H9 (cell line): Measurements from ENCODE around the gene OR4D2. TPM values are rescaled to one million over a fixed set of nuclear protein-coding genes. Genes with fewer than 3 reads are reported as not detected.

Experiments used
- DNase-seq: peaks from one replicate; pipeline ENCODE4 v3.0.0-alpha.2; 2017
- H2AFZ ChIP-seq: one replicate; pipeline ENCODE4 v1.6.1; 2013; ENCODE audit warnings: mild to moderate bottlenecking, low read length, control low read depth, moderate library complexity
- H2AK5ac ChIP-seq: 2 replicates; pipeline ENCODE4 v1.6.1; 2013; ENCODE audit warnings: low read length, control low read depth, mixed read lengths; ENCODE audit not compliant: insufficient read length
- H2BK120ac ChIP-seq: one replicate; pipeline ENCODE4 v1.6.1; 2013; ENCODE audit warnings: low read depth, mild to moderate bottlenecking, low read length, control low read depth, inconsistent platforms; ENCODE audit not compliant: poor library complexity, severe bottlenecking
- H2BK12ac ChIP-seq: 2 replicates; pipeline ENCODE4 v1.6.1; 2013; ENCODE audit warnings: low read length, control low read depth, mixed read lengths, low read depth; ENCODE audit not compliant: insufficient read length
- H2BK15ac ChIP-seq: 2 replicates; pipeline ENCODE4 v1.6.1; 2013; ENCODE audit warnings: low read depth, low read length, control low read depth
- H2BK20ac ChIP-seq: one replicate; pipeline ENCODE4 v1.6.1; 2013; ENCODE audit warnings: low read depth, mild to moderate bottlenecking, low read length, control low read depth, inconsistent platforms; ENCODE audit not compliant: poor library complexity, severe bottlenecking
- H2BK5ac ChIP-seq: 2 replicates; pipeline ENCODE4 v1.6.1; 2013; ENCODE audit warnings: low read length, control low read depth, mixed read lengths; ENCODE audit not compliant: insufficient read length
- H3K14ac ChIP-seq: 2 replicates; pipeline ENCODE4 v1.6.1; 2013; ENCODE audit warnings: low read length, control low read depth; ENCODE audit not compliant: insufficient read depth
- H3K18ac ChIP-seq: 2 replicates; pipeline ENCODE4 v1.6.1; 2013; ENCODE audit warnings: low read depth, mild to moderate bottlenecking, mixed read lengths, low read length, control low read depth; ENCODE audit not compliant: insufficient read length
- H3K23ac ChIP-seq: 2 replicates; pipeline ENCODE4 v1.6.1; 2013; ENCODE audit warnings: low read length, control low read depth, mixed read lengths, low read depth; ENCODE audit not compliant: insufficient read length
- H3K23me2 ChIP-seq: 2 replicates; pipeline ENCODE4 v1.6.1; 2013; ENCODE audit warnings: low read depth, mild to moderate bottlenecking, mixed read lengths, low read length, control low read depth; ENCODE audit not compliant: insufficient read length, poor library complexity, severe bottlenecking
- H3K27ac ChIP-seq: 2 replicates; pipeline ENCODE4 v1.5.1; 2013; ENCODE audit warnings: low read length, control low read depth, mixed read lengths, low read depth; ENCODE audit not compliant: insufficient read length
- H3K27me3 ChIP-seq: 2 replicates; pipeline ENCODE4 v1.6.1; 2013; ENCODE audit warnings: low read length, control low read depth, inconsistent platforms; ENCODE audit not compliant: insufficient read depth
- H3K4ac ChIP-seq: 2 replicates; pipeline ENCODE4 v1.6.1; 2013; ENCODE audit warnings: low read depth, mild to moderate bottlenecking, control low read depth, inconsistent platforms, low read length, moderate library complexity
- H3K4me1 ChIP-seq: 2 replicates; pipeline ENCODE4 v1.6.1; 2013; ENCODE audit warnings: low read length, control low read depth, inconsistent platforms; ENCODE audit not compliant: insufficient read depth
- H3K4me2 ChIP-seq: 2 replicates; pipeline ENCODE4 v1.6.1; 2013; ENCODE audit warnings: low read length, control low read depth, mixed read lengths; ENCODE audit not compliant: insufficient read length, insufficient read depth
- H3K56ac ChIP-seq: 2 replicates; pipeline ENCODE4 v1.6.1; 2013; ENCODE audit warnings: low read depth, mild to moderate bottlenecking, mixed read lengths, low read length, control low read depth; ENCODE audit not compliant: insufficient read length
- H3K79me1 ChIP-seq: 2 replicates; pipeline ENCODE4 v1.6.1; 2013; ENCODE audit warnings: low read depth, mild to moderate bottlenecking, moderate library complexity, low read length, control low read depth, inconsistent platforms; ENCODE audit not compliant: insufficient read depth, poor library complexity, severe bottlenecking
- H3K79me2 ChIP-seq: 2 replicates; pipeline ENCODE4 v1.6.1; 2013; ENCODE audit warnings: low read length, control low read depth, inconsistent platforms; ENCODE audit not compliant: insufficient read depth
- H3K9ac ChIP-seq: 2 replicates; pipeline ENCODE4 v1.6.1; 2013; ENCODE audit warnings: low read length, control low read depth, mixed read lengths; ENCODE audit not compliant: insufficient read length; ENCODE audit errors: extremely low read depth
- H3K9me3 ChIP-seq: one replicate; pipeline ENCODE4 v1.6.1; 2013; ENCODE audit warnings: low read depth, low read length, inconsistent platforms; ENCODE audit not compliant: control insufficient read depth
- H3T11ph ChIP-seq: one replicate; pipeline ENCODE4 v1.6.1; 2013; ENCODE audit warnings: mild to moderate bottlenecking, low read length, control low read depth, inconsistent platforms
- H4K20me1 ChIP-seq: one replicate; pipeline ENCODE4 v1.6.1; 2013; ENCODE audit not compliant: control insufficient read depth, insufficient read length, insufficient read depth
- H4K5ac ChIP-seq: 2 replicates; pipeline ENCODE4 v1.6.1; 2013; ENCODE audit warnings: low read depth, mild to moderate bottlenecking, mixed read lengths, low read length, control low read depth; ENCODE audit not compliant: insufficient read length
- H4K8ac ChIP-seq: replicated peaks from 2 replicates; pipeline ENCODE4 v1.6.1; 2013; ENCODE audit warnings: low read length, control low read depth, mixed read lengths, low read depth; ENCODE audit not compliant: insufficient read length
- H4K91ac ChIP-seq: 2 replicates; pipeline ENCODE4 v1.6.1; 2013; ENCODE audit warnings: low read depth, mild to moderate bottlenecking, moderate library complexity, mixed read lengths, low read length, control low read depth; ENCODE audit not compliant: insufficient read length
- H3K27ac Mint-ChIP-seq, 3 experiments: 2 replicates in 2 of 3; 3 replicates in 1 of 3; pipeline ENCODE4 v1.8.0; 2020 to 2021; ENCODE audit warnings: mixed read lengths in 3 of 3, mild to moderate bottlenecking in 1 of 3, moderate library complexity in 1 of 3
- H3K27me3 Mint-ChIP-seq: 2 replicates; pipeline ENCODE4 v1.8.0; 2021; ENCODE audit warnings: low read depth, mild to moderate bottlenecking, moderate library complexity, mixed read lengths
- H3K36me3 Mint-ChIP-seq, 3 experiments: 2 replicates in 2 of 3; 3 replicates in 1 of 3; pipeline ENCODE4 v1.8.0; 2020 to 2021; ENCODE audit warnings: low read depth in 3 of 3, mixed read lengths in 3 of 3; ENCODE audit not compliant: insufficient read depth in 1 of 3
- H3K4me1 Mint-ChIP-seq, 2 experiments: 2 replicates each; pipeline ENCODE4 v1.8.0; 2020; ENCODE audit warnings: mixed read lengths in 2 of 2
- H3K4me3 Mint-ChIP-seq, 2 experiments: 2 replicates in 1 of 2; 3 replicates in 1 of 2; pipeline ENCODE4 v1.8.0; 2020 to 2021; ENCODE audit warnings: mild to moderate bottlenecking in 2 of 2, mixed read lengths in 2 of 2, moderate library complexity in 1 of 2
- H3K9me3 Mint-ChIP-seq, 2 experiments: 2 replicates in 1 of 2; 3 replicates in 1 of 2; pipeline ENCODE4 v1.8.0; 2020; ENCODE audit warnings: mild to moderate bottlenecking in 2 of 2, mixed read lengths in 2 of 2, moderate library complexity in 1 of 2
- WGBS: extraction: QIAGEN DNeasy Blood & Tissue Kit; methylation state at CpG from one replicate; pipeline ENCODE4 v1.1.7; 2013; ENCODE audit warnings: missing lambda C conversion rate, low lambda C conversion rate, mixed read lengths; ENCODE audit not compliant: insufficient read length; ENCODE audit errors: extremely low coverage; 5-methylcytosine and 5-hydroxymethylcytosine counted together
- long read RNA-seq: library from polyadenylated mRNA; unstranded; transcript quantifications from one replicate; pipeline ENCODE4 v2.0.0, GENCODE V29; 2020
- total RNA-seq: library from RNA; stranded (reverse); gene quantifications from 2 replicates; pipeline ENCODE4 v1.2.1, GENCODE V29; 2021
- TF ChIP-seq, protein P1 (sequence below): fragments of 200-600 bp; sonication (generic); conservative IDR thresholded peaks from 3 replicates; pipeline ENCODE4 v1.8.0; 2021; ENCODE audit warnings: antibody characterized with exemption, mild to moderate bottlenecking

OR4D2 gene
- total RNA-seq, result not detected in 2 replicates
- long read RNA-seq, result 0 reads

DNA sequence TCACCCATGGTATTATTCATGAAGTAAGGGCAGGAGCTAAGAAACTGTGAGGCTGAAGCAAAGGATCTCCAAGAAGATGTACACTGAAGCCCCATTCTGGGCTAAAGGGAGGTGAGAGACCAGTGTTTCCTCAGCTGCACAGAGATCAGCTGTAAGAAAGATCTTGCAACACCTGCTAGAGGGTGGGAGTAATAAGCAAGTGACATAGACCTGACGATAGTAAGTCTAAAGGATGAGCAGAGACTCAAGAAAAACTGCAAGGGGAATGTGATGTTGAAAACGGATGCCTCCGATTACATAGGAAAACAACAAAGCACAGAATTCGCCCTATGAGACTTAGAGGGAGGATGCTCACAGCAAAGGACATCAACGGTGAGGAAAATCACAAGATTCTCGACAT, at the start of gene OR4D2:
TSS of gene OR4D2 (plus strand) at position 301 of the 400 bp plus-strand sequence. CDS start 2,674 bp downstream, outside the sequence.
- H3K4me1 Mint-ChIP-seq, result no peaks in the 10 kb centered on the region
- H3T11ph ChIP-seq, result no peak within 1 kb of the TSS
- H2AFZ ChIP-seq, result no peak within 1 kb of the TSS
- H4K5ac ChIP-seq, result no peak within 1 kb of the TSS
- DNase-seq, result no peak
- no peaks in the 10 kb centered on the region for H3K4me1 ChIP-seq
- H3K14ac ChIP-seq, result no peak within 1 kb of the TSS
- no peaks in the 10 kb centered on the region for H3K79me2 ChIP-seq
- no peak within 1 kb of the TSS for H4K8ac ChIP-seq
- no peak within 1 kb of the TSS for H3K27ac Mint-ChIP-seq
- H2AK5ac ChIP-seq, result no peak within 1 kb of the TSS
- H3K36me3 Mint-ChIP-seq, result no peaks in the 10 kb centered on the region
- no peaks in the 10 kb centered on the region for H3K23me2 ChIP-seq
- H3K23ac ChIP-seq, result no peak within 1 kb of the TSS
- WGBS, result no CpG with 5 or more reads among the region's 6 CpGs
- no peak within 1 kb of the TSS for H3K27ac ChIP-seq
- no peak within 1 kb of the TSS for H3K4ac ChIP-seq
- no peak within 1 kb of the TSS for H2BK20ac ChIP-seq
- TF ChIP-seq, protein P1, sequence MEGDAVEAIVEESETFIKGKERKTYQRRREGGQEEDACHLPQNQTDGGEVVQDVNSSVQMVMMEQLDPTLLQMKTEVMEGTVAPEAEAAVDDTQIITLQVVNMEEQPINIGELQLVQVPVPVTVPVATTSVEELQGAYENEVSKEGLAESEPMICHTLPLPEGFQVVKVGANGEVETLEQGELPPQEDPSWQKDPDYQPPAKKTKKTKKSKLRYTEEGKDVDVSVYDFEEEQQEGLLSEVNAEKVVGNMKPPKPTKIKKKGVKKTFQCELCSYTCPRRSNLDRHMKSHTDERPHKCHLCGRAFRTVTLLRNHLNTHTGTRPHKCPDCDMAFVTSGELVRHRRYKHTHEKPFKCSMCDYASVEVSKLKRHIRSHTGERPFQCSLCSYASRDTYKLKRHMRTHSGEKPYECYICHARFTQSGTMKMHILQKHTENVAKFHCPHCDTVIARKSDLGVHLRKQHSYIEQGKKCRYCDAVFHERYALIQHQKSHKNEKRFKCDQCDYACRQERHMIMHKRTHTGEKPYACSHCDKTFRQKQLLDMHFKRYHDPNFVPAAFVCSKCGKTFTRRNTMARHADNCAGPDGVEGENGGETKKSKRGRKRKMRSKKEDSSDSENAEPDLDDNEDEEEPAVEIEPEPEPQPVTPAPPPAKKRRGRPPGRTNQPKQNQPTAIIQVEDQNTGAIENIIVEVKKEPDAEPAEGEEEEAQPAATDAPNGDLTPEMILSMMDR, result no peak
- H2BK15ac ChIP-seq, result no peak within 1 kb of the TSS
- H3K18ac ChIP-seq, result no peak within 1 kb of the TSS
- H4K20me1 ChIP-seq, result no peaks in the 10 kb centered on the region
- no peak within 1 kb of the TSS for H3K56ac ChIP-seq
- no peak within 1 kb of the TSS for H3K4me3 Mint-ChIP-seq
- no peak within 1 kb of the TSS for H2BK5ac ChIP-seq
- H4K91ac ChIP-seq, result no peak within 1 kb of the TSS
- no peaks in the 10 kb centered on the region for H3K9me3 ChIP-seq
- no peaks in the 10 kb centered on the region for H3K27me3 ChIP-seq
- no peaks in the 10 kb centered on the region for H3K79me1 ChIP-seq
- H2BK120ac ChIP-seq, result no peak within 1 kb of the TSS
- H2BK12ac ChIP-seq, result no peak within 1 kb of the TSS
- no peak within 1 kb of the TSS for H3K9ac ChIP-seq
- H3K4me2 ChIP-seq, result no peak within 1 kb of the TSS
- peaks cover 0 to 3% of the 10 kb centered on the region in 2 experiments; a peak in 1 of 5 replicates for H3K9me3 Mint-ChIP-seq
- H3K27me3 Mint-ChIP-seq, result peaks cover 75% of the 10 kb centered on the region
